Measurements from ENCODE around the gene HSPB9.

- TF ChIP-seq POLR2A (IDR thresholded peaks at IDR 0.05) (no peak), EP300 (IDR thresholded peaks at IDR 0.05) (no peak)
These were observed 33.9 kb upstream of the HSPB9 start for GRCh38 chr17:42088736-42089135.
